BLaER1 (cell line): ENCODE measurements around the gene IER3.
A peak's percentile ranks its signal among the peaks of the same experiment; 100 is the strongest.
"Not testable (repeated sequence)": the region's sequence is repeated elsewhere in the genome, so short reads cannot be mapped to it uniquely, and the experiment has no call there.

Source experiments
- H3K27ac ChIP-seq: shearing (Covaris generic); formaldehyde crosslinking; 2 replicates; pipeline ENCODE4 v1.8.1; 2022
- H3K27me3 ChIP-seq: shearing (Covaris generic); formaldehyde crosslinking; 2 replicates; pipeline ENCODE4 v1.8.1; 2022
- H3K36me3 ChIP-seq: shearing (Covaris generic); formaldehyde crosslinking; 2 replicates; pipeline ENCODE4 v1.8.1; 2022
- H3K4me1 ChIP-seq: shearing (Covaris generic); formaldehyde crosslinking; 2 replicates; pipeline ENCODE4 v1.8.1; 2022
- H3K4me2 ChIP-seq: shearing (Covaris generic); formaldehyde crosslinking; 2 replicates; pipeline ENCODE4 v1.8.1; 2022
- H3K4me3 ChIP-seq: shearing (Covaris generic); formaldehyde crosslinking; 2 replicates; pipeline ENCODE4 v1.8.1; 2022
- H3K9ac ChIP-seq: shearing (Covaris generic); formaldehyde crosslinking; 2 replicates; pipeline ENCODE4 v1.8.1; 2022
- H3K9me3 ChIP-seq: shearing (Covaris generic); formaldehyde crosslinking; 2 replicates; pipeline ENCODE4 v1.8.1; 2022
- H4K20me1 ChIP-seq: shearing (Covaris generic); formaldehyde crosslinking; 2 replicates; pipeline ENCODE4 v1.8.1; 2022
- Cebpa-rat ChIP-seq: shearing (Covaris generic); IDR thresholded peaks from 2 replicates; pipeline ENCODE4 v1.8.1; 2022

The IER3 gene

DNA sequence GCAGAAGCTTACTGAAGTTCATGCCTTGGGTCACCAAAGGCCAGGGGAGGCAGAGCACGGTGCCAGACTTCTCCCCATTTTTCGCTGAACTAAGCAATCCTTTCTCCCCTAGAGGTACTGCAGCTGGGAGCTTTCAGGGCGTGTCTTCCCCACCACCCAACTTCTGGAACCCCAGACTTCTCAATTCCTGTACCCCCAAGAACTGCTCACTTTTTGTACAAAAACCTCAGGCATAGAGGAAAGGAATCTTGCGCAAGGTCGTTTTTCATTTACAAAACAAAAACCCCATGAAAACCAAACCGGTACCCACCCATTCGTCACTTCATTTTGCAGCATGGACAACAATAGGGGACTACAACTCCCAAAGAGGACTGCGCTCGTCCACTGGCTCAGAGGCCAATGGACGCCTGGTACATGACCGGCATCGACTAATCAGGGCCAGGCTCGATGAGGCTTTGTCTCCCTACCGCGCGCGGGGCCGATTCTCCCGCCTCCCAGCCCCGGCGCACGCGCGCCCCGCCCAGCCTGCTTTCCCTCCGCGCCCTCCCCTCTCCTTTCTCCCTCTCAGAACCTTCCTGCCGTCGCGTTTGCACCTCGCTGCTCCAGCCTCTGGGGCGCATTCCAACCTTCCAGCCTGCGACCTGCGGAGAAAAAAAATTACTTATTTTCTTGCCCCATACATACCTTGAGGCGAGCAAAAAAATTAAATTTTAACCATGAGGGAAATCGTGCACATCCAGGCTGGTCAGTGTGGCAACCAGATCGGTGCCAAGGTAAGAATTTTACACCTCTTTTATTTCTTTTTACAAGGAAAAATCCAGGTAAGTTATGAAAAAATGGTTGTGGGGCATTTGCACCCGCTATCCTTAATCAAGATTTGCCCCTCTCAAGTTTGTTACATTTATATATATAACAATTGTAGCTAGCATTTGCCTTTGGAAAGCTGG is 24.3 kb downstream of the IER3 start, which contains the start of gene TUBB:
TUBB (plus strand) TSS at position 562 of the 947 bp plus-strand sequence; CDS start at position 717, 155 bp downstream.
- no peaks in the 10 kb centered on the region for H3K9me3 ChIP-seq
- peak within 1 kb of the TSS; percentile 100 for H3K9ac ChIP-seq
- H3K27me3 ChIP-seq, result no peaks in the 10 kb centered on the region
- H3K27ac ChIP-seq, result peak within 1 kb of the TSS; percentile 98
- peak; percentile 78 for TF ChIP-seq Cebpa-rat
- H4K20me1 ChIP-seq, result peaks cover 38% of the 10 kb centered on the region
- H3K4me3 ChIP-seq, result peak within 1 kb of the TSS; percentile 94
- H3K4me2 ChIP-seq, result peak within 1 kb of the TSS; percentile 89
- H3K36me3 ChIP-seq, result peaks cover 40% of the 10 kb centered on the region
- peaks cover 62% of the 10 kb centered on the region for H3K4me1 ChIP-seq

- H3K4me1 ChIP-seq, result peaks cover 61% of the 10 kb centered on the region
- H3K36me3 ChIP-seq, result peaks cover 40% of the 10 kb centered on the region
- peaks cover 31% of the 10 kb centered on the region for H4K20me1 ChIP-seq
Observed at GRCh38 chr6:30719356-30719755, 25.0 kb downstream of the IER3 start.

DNA sequence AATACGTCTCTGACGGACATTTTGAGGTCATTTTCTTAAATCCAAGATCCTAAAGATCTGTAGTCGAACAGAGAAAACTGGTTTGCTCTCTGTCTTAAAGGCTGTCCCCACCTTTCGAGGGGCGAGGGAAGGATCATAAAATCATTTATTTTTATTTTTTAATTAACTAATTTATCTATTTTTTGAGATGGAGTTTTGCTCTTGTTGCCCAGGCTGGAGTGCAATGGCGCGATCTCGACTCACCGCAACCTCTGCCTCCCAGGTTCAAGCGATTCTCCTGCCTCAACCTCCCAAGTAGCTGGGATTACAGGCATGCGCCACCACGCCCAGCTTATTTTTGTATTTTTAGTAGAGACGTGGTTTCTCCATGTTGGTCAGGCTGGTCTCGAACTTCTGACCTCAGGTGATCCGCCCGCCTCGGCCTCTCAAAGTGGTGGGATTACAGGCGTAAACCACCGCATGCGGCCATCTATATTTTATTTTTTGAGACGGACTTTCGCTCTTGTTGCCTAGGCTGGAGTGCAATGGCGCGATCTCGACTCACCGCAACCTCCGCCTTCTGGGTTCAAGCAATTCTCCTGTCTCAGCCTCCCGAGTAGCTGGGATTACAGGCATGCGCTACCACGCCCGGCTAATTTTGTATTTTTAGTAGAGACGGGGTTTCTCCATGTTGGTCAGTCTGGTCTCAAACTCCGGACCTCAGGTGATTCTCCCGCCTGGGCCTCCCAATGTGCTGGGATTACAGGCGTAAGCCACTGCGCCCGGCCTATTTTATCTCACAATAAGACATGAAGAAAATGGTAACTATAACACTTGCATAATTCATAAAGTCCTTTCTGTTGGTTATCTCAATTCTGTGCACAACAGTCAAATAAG is 26.3 kb downstream of the IER3 start:
- H3K4me1 ChIP-seq, result peaks cover 61% of the 10 kb centered on the region
- H3K4me3 ChIP-seq, result peak overlapping the region; percentile 94
- peaks cover 40% of the 10 kb centered on the region for H3K36me3 ChIP-seq

More at GRCh38 chr6:30719356-30719755, 25.0 kb downstream of the IER3 start:
- TF ChIP-seq Cebpa-rat, result no peak
- Histone ChIP-seq H3K9ac (peak overlapping the region; percentile 100), H3K27ac (peak overlapping the region; percentile 98), H3K9me3 (no peaks in the 10 kb centered on the region), H3K4me3 (peak overlapping the region; percentile 94), H3K4me2 (peak overlapping the region; percentile 89), H3K27me3 (no peaks in the 10 kb centered on the region)

DNA sequence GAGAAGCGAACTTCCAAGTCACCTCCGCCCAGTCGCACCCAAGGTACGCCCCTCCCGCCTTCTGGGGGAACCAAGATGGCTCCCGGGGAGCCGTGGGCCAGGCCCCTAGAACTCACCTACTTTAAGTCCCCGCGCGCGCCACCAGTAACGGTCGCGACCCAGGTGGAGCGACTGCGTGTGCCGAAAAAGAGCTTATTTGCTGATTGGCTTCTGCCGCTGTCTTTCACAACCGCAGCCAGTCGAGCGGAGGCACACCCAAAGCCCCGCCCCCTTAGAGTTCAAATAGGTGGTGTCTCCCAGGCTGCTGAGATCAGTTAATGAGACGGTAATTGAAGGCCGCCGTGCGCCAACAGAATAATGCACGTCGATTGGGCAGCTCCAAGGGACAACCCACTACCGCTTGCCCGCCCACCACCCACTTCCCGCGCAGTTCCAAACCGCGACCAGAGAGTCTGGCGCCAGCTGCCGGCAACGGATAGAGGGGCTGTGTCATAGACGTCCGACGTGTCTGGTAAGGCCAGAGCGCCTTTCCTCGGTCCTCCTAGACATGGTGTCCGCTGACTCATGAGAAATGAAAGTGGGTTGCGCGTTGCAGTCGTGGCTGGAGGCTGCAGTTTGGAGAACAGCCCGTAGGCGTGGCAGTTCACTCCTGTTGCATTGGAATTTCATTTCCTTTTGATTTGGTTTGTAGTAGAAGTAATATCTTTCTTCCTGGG is 27.1 kb downstream of the IER3 start, which contains the start of gene MDC1:
MDC1 (minus strand) TSS at position 153 of the 716 bp plus-strand sequence. CDS start 2,106 bp downstream, outside the sequence.
- peaks cover 40% of the 10 kb centered on the region for H3K36me3 ChIP-seq
- H3K27me3 ChIP-seq, result no peaks in the 10 kb centered on the region
- peak within 1 kb of the TSS; percentile 94 for H3K4me3 ChIP-seq
- peaks cover 65% of the 10 kb centered on the region for H3K4me1 ChIP-seq
- H3K9ac ChIP-seq, result peak within 1 kb of the TSS; percentile 100
- peaks cover 10% of the 10 kb centered on the region for H4K20me1 ChIP-seq
- no peak for TF ChIP-seq Cebpa-rat
- peak within 1 kb of the TSS; percentile 99 for H3K27ac ChIP-seq
- no peaks in the 10 kb centered on the region for H3K9me3 ChIP-seq
- peak within 1 kb of the TSS; percentile 97 for H3K4me2 ChIP-seq

More for the DNA sequence above, 26.3 kb downstream of the IER3 start:
- peak overlapping the region; percentile 89 for H3K4me2 ChIP-seq
- not testable (repeated sequence) for H3K27me3 ChIP-seq, H3K9me3 ChIP-seq
- H4K20me1 ChIP-seq, result peaks cover 18% of the 10 kb centered on the region
- peak overlapping the region; percentile 98 for H3K27ac ChIP-seq
- peak overlapping the region; percentile 100 for H3K9ac ChIP-seq

- TF ChIP-seq Cebpa-rat, result no peak
Observed at GRCh38 chr6:30716879-30717128, 27.5 kb downstream of the IER3 start.

DNA sequence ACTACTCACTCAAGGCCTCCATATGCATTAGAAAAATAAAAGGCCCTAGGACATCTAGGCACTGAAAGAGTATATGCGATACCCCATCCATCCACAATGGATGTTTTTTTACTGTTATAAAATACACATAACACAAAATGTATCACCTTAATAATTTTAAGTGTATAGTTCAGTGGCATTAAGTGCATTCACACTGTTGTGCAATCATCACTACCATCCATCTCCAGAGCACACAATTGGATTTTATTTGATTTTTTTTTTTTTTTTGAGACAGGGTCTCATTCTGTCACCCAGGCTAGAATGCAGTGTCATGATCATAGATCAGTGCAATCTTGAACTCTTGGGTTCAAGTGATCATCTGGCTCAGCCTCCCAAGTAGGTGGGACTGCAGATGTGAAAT is 30.1 kb downstream of the IER3 start:
- H3K27me3 ChIP-seq, result no peaks in the 10 kb centered on the region
- TF ChIP-seq Cebpa-rat, result peak; percentile 41; the same call in 1 of the 2 replicates
- H3K9me3 ChIP-seq, result no peaks in the 10 kb centered on the region
- H3K4me1 ChIP-seq, result peaks cover 73% of the 10 kb centered on the region
- H3K9ac ChIP-seq, result no peak overlapping the region
- H3K36me3 ChIP-seq, result peaks cover 61% of the 10 kb centered on the region
- H3K27ac ChIP-seq, result no peak overlapping the region
- H4K20me1 ChIP-seq, result no peaks in the 10 kb centered on the region
- no peak overlapping the region for H3K4me3 ChIP-seq
- H3K4me2 ChIP-seq, result no peak overlapping the region

More at GRCh38 chr6:30716879-30717128, 27.5 kb downstream of the IER3 start:
- H3K4me3 ChIP-seq, result peak overlapping the region; percentile 94
- H3K36me3 ChIP-seq, result peaks cover 40% of the 10 kb centered on the region
- peak overlapping the region; percentile 96 for H3K9ac ChIP-seq
- H4K20me1 ChIP-seq, result peaks cover 5% of the 10 kb centered on the region
- peaks cover 69% of the 10 kb centered on the region for H3K4me1 ChIP-seq
- H3K9me3 ChIP-seq, result no peaks in the 10 kb centered on the region
- peak overlapping the region; percentile 99 for H3K27ac ChIP-seq
- H3K27me3 ChIP-seq, result no peaks in the 10 kb centered on the region
- peak overlapping the region; percentile 97 for H3K4me2 ChIP-seq

GRCh38 chr6:30712441-30712945 is 31.9 kb downstream of the IER3 start:
- H3K4me1 ChIP-seq, result peaks cover 56% of the 10 kb centered on the region
- H3K4me3 ChIP-seq, result no peak overlapping the region
- peak overlapping the region; percentile 59 for H3K4me2 ChIP-seq
- no peak for TF ChIP-seq Cebpa-rat
- peak overlapping the region; percentile 69 for H3K27ac ChIP-seq
- H4K20me1 ChIP-seq, result no peaks in the 10 kb centered on the region
- no peaks in the 10 kb centered on the region for H3K27me3 ChIP-seq
- 0 out of 2 replicates have a peak overlapping the region, but pooled peaks have one; percentile 38 for H3K9ac ChIP-seq
- peaks cover 79% of the 10 kb centered on the region for H3K36me3 ChIP-seq
- H3K9me3 ChIP-seq, result no peaks in the 10 kb centered on the region

DNA sequence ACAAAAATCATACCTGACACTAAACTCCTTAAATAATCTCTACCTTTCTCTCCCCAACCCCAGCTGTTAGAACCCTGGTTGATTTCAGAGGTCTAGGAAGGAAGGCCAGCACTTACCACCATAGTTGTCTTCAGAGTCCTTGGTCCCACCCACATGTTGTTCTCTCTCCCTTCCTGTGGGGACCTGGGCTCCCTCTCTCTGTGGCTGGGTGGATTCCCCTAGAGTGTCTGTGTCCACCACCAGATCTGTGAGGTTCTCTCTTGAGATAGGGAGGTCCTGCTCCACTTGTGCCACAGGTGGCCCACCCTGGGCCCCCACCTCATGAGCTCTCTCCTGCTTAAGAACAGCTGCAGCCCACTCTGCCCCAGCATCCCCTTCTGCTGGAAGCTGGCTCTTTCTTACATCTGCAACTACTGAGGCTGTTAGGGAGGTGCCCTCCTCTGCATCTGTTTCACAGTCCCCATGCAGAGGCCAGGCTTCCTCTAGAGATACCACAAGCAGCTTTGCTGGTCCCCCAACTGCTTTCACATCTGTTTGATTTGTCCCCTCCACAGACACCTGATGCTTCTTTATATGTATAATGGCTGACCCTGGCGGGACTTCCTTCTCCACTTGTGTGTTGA is 32.5 kb downstream of the IER3 start:
- no peak for TF ChIP-seq Cebpa-rat
- H4K20me1 ChIP-seq, result no peaks in the 10 kb centered on the region
- H3K27ac ChIP-seq, result peak overlapping the region; percentile 69
- no peak overlapping the region for H3K4me3 ChIP-seq
- H3K9me3 ChIP-seq, result no peaks in the 10 kb centered on the region
- peak overlapping the region; percentile 38; the same call in 1 of the 2 replicates for H3K9ac ChIP-seq
- peak overlapping the region; percentile 59 for H3K4me2 ChIP-seq
- H3K27me3 ChIP-seq, result no peaks in the 10 kb centered on the region
- H3K36me3 ChIP-seq, result peaks cover 85% of the 10 kb centered on the region
- H3K4me1 ChIP-seq, result peaks cover 56% of the 10 kb centered on the region
